ENCODE data around the gene DPEP2. TPM values are rescaled to one million over a fixed set of nuclear protein-coding genes. Genes with fewer than 3 reads are reported as not detected.
A peak's percentile ranks its signal among the peaks of the same experiment; 100 is the strongest.
"Not testable (repeated sequence)": the region's sequence is repeated elsewhere in the genome, so short reads cannot be mapped to it uniquely, and the experiment has no call there.

The DPEP2 gene
- total and polyA plus RNA-seq, 8 donors, result 2.3 to 12.6 (median 3.4) TPM

DNA sequence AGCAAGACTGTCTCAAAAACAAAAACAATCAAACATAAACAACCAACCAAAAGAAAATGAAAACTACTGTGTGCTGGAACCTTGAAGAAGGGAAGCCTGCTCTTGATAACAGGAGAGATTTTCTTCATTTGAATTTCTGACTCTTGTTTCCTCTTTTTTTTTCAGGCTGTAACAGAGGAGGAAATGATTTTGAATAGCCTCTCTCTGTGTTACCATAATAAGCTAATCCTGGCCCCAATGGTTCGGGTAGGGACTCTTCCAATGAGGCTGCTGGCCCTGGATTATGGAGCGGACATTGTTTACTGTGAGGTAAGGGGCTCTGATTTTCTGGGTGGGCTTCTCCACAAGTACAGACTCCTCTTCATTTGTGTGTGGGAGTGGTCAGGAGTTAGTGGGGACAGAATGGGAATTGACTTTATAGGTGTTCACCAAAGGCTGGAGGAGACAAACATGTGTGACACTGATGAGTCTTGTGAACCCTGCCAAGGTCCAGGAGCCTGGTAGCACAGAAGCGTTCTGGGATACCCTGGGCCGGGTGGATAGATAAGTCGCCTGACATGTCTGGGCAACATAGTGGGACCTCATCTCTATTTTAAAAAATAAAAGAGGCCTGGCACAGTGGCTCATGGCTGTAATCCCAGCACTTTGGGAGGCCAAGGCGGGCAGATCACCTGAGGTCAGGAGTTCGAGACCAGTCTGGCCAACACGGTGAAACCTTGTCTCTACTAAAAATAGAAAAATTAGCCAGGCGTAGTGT is 38.7 kb upstream of the DPEP2 start:
- Histone ChIP-seq H3K4me1 (peaks cover 0 to 62% of the 10 kb centered on the region in 2 donors), H3K9me3 (no peaks in the 10 kb centered on the region), H3K4me3 (no peak overlapping the region), H3K36me3 (peaks cover 0 to 14% of the 10 kb centered on the region in 2 donors), H3K27ac (peak overlapping the region; percentile 42 to 83), H3K27me3 (no peaks in the 10 kb centered on the region)
- ATAC-seq (no peak), DNase-seq (no peak)
- intact Hi-C loops (cut with DNase I), result no loop called here
- TF ChIP-seq, protein P1, sequence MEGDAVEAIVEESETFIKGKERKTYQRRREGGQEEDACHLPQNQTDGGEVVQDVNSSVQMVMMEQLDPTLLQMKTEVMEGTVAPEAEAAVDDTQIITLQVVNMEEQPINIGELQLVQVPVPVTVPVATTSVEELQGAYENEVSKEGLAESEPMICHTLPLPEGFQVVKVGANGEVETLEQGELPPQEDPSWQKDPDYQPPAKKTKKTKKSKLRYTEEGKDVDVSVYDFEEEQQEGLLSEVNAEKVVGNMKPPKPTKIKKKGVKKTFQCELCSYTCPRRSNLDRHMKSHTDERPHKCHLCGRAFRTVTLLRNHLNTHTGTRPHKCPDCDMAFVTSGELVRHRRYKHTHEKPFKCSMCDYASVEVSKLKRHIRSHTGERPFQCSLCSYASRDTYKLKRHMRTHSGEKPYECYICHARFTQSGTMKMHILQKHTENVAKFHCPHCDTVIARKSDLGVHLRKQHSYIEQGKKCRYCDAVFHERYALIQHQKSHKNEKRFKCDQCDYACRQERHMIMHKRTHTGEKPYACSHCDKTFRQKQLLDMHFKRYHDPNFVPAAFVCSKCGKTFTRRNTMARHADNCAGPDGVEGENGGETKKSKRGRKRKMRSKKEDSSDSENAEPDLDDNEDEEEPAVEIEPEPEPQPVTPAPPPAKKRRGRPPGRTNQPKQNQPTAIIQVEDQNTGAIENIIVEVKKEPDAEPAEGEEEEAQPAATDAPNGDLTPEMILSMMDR (IDR thresholded peaks at IDR 0.05), result no peak

DNA sequence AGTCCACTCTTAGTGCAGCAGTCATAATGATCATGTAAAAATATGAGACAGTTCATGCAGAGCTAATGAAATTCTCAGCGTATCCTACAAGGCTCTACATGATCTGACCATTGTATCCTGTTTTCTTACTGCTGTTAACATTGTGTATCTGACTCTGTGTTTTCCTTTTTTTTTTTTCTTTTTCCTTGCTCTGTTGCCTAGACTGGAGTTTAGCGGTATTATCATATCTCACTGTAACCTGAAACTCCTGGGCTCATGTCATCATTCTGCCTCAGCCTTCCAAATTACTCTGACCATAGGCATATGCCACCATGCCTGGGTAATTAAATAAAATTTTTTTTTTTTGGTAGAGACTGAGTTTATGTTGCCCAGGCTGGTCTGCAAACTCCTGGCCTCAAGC is 35.9 kb upstream of the DPEP2 start:
- DNase-seq, result no peak
- TF ChIP-seq, protein P1 (IDR thresholded peaks at IDR 0.05), result no peak
- intact Hi-C loops (cut with DNase I), result no loop called here

GRCh38 chr16:68033101-68033500 is 33.8 kb upstream of the DPEP2 start:
- TF ChIP-seq, protein P1 (IDR thresholded peaks at IDR 0.05), result no peak
- intact Hi-C loops (cut with DNase I), result no loop called here
- ATAC-seq, result no peak
- no peaks in the 10 kb centered on the region for H3K27me3 ChIP-seq
- H3K27ac ChIP-seq, result no peak overlapping the region
- no peak overlapping the region for H3K4me3 ChIP-seq
- no peaks in the 10 kb centered on the region for H3K9me3 ChIP-seq
- peaks cover 0 to 25% of the 10 kb centered on the region in 2 donors for H3K4me1 ChIP-seq
- no peak for DNase-seq
- H3K36me3 ChIP-seq, result peaks cover 0 to 9% of the 10 kb centered on the region in 2 donors

More for the DNA sequence above, 35.9 kb upstream of the DPEP2 start:
- ATAC-seq, result no peak
- no peak overlapping the region for H3K27ac ChIP-seq
- no peak overlapping the region for H3K4me3 ChIP-seq
- H3K36me3 ChIP-seq, result peaks cover 0 to 13% of the 10 kb centered on the region in 2 donors
- no peaks in the 10 kb centered on the region for H3K9me3 ChIP-seq
- peaks cover 0 to 46% of the 10 kb centered on the region in 2 donors for H3K4me1 ChIP-seq
- no peaks in the 10 kb centered on the region for H3K27me3 ChIP-seq

DNA sequence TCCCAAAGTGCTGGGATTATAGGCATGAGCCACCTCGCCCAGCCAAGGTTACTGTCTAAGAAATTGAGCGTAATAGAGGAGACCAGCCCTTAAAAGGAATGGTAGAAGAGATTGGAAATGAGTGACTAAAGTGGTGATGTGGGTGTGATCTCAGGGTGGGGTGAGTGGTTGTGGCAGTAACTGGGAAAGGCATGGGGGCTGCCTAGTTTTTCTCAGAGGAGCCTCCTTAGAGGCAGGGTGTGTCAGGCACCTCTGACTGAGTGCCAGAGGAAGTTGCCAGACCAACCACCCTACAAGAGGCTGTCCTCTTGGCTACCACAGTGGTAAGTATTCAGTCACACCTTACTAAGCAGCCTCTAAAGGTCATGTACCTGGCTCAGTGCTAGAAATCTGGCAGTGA is 32.7 kb upstream of the DPEP2 start:
- no peaks in the 10 kb centered on the region for H3K9me3 ChIP-seq
- intact Hi-C loops (cut with DNase I), result no loop called here
- H3K4me1 ChIP-seq, result peaks cover 0 to 13% of the 10 kb centered on the region in 2 donors
- peak overlapping the region; percentile 53 to 57 for H3K27ac ChIP-seq
- H3K27me3 ChIP-seq, result no peaks in the 10 kb centered on the region
- TF ChIP-seq, protein P1 (IDR thresholded peaks at IDR 0.05), result no peak
- DNase-seq (peak in 1 of 4 donors; percentile 70), ATAC-seq (peak; percentile 96)
- no peak overlapping the region for H3K4me3 ChIP-seq
- H3K36me3 ChIP-seq, result peaks cover 0 to 21% of the 10 kb centered on the region in 2 donors

DNA sequence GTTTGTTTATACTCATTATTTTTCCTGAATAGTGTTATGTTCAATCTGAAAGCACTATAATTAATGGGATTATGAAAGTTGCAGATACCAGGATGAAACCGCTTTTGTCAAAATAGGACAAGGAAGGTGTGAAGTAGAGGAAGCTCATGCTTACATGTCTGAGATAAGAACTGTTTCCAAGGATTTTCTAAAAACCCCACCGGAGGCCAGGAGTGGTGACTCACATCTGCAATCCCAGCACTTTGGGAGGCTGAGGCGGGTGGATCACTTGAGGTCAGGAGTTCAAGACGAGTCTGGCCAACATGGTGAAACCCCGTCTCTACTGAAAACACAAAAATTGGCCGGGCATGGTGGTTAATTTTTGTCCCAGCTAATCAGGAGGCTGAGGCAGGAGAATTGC is 30.8 kb upstream of the DPEP2 start:
- H3K4me3 ChIP-seq; H3K27me3 ChIP-seq; H3K4me1 ChIP-seq; H3K27ac ChIP-seq; ATAC-seq; H3K9me3 ChIP-seq; DNase-seq; intact Hi-C loops (cut with DNase I): not testable (repeated sequence)
- peaks cover 0 to 36% of the 10 kb centered on the region in 2 donors for H3K36me3 ChIP-seq
